ENCODE results near the gene GSC. TPM values are rescaled to one million over a fixed set of nuclear protein-coding genes. Genes with fewer than 3 reads are reported as not detected.
"Not testable (repeated sequence)": the region's sequence is repeated elsewhere in the genome, so short reads cannot be mapped to it uniquely, and the experiment has no call there.

The GSC gene
- total and polyA plus RNA-seq, 10 of the 15 experiments (the other 5 are each of a cell fraction or from before 2014, with no cell fraction given) = not detected

DNA sequence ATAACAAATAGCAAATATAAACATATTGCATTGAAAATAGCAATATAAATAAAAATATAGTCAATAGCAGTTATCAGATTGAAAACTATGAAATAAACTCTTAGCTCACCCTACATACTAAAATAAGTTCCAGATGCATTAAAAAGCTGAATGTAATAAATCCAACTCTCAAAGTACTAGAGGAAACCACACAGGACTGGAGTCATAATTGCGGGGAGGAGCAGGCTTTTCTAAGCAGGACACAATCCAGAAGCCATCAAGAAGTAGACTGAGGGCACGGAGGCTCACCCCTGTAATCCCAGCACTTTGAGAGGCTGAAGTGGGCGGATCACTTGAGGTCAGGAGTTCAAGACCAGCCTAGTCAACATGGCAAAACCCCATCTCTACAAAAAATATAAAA, 22.2 kb downstream of the GSC start:
- no TSS peak for BruUV-seq (replicated peaks)
- Histone ChIP-seq H3K27ac (ENCODE audit: control insufficient read depth, insufficient read depth) (no peak overlapping the region), H3K4me1 (ENCODE audit: control insufficient read depth, insufficient read depth, low read length) (no peaks in the 10 kb centered on the region), H4K20me1 (ENCODE audit: control insufficient read depth, insufficient read depth) (no peaks in the 10 kb centered on the region), H2AFZ (ENCODE audit: control insufficient read depth, low read depth, low read length) (no peak overlapping the region), H3K4me2 (ENCODE audit: control insufficient read depth, insufficient read depth) (no peak overlapping the region), H3K9me3 (replicated peaks; ENCODE audit: control insufficient read depth, insufficient read depth, low read length) (no peaks in the 10 kb centered on the region), H3K27me3 (replicated peaks in 1 of 2; ENCODE audit: control insufficient read depth in 2 of 2, insufficient read depth in 2 of 2, low read length in 1 of 2) (no peaks in the 10 kb centered on the region), H3K9ac (ENCODE audit: control insufficient read depth, insufficient read depth, low read length) (no peak overlapping the region), H3K4me3 (no peak overlapping the region), H3K36me3 (ENCODE audit: control insufficient read depth in 2 of 2, insufficient read depth in 2 of 2, low read length in 1 of 2) (no peaks in the 10 kb centered on the region), H3K79me2 (ENCODE audit: control insufficient read depth, insufficient read depth, low read length) (no peaks in the 10 kb centered on the region)
- in situ Hi-C loops (cut with MboI) = no loop called here
- intact Hi-C loops (cut with micrococcal nuclease; ENCODE audit: unreplicated experiment) = no loop called here
- ChIA-PET POLR2A (no interaction called here), RAD21 (ENCODE audit: unreplicated experiment) (no interaction called here), SMC1A (ENCODE audit: uncharacterized antibody, unreplicated experiment) (interaction anchor here (1.7 kb wide), 1 partner anchor 58 kb away, joined by 5 read pairs; no protein-coding TSS in a partner anchor), CTCF (interaction anchor here (0.9 to 2.1 kb wide), 4 partner anchors 7 to 138 kb away, joined by 3 to 6 read pairs (median 4); no protein-coding TSS in a partner anchor)
- TF ChIP-seq STAT1 (conservative IDR thresholded peaks at IDR 0.05) = no peak
- no peak for TF ChIP-seq NR2F1 (conservative IDR thresholded peaks at IDR 0.05)
- TF ChIP-seq ZBTB33 (IDR thresholded peaks at IDR 0.05) = no peak
- TF ChIP-seq STAT3 (IDR thresholded peaks at IDR 0.05; ENCODE audit: low read depth, low read length) = no peak
- ATAC-seq (no peak), FAIRE-seq (no peak), DNase-seq (ENCODE audit: low read depth, low spot score) (no peak)
- WGBS (ENCODE audit: insufficient coverage, insufficient replicate concordance, low lambda C conversion rate, missing lambda C conversion rate) = 16% methylated on average over 3 of the region's 3 CpGs

DNA sequence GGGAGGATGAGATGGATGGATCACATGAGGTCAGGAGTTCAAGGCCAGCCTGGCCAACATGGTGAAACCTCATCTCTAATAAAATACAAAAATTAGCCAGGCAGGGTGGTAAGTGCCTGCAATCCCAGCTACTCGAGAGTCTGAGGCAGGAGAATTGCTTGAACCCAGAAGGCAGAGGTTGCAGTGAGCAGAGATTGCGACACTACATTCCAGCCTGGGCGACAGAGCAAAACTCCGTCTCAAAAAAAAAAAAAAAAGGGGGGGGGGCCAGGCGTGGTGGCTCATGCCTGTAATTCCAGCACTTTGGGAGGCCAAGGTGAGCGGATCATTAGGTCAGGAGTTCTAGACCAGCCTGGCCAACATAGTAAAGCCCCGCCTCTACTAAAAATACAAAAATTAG, 22.8 kb downstream of the GSC start:
- POLR2A ChIA-PET; RAD21 ChIA-PET (ENCODE audit: unreplicated experiment); FAIRE-seq: not testable (repeated sequence)

More for the DNA sequence above, 22.8 kb downstream of the GSC start:
- WGBS (ENCODE audit: insufficient coverage, insufficient replicate concordance, low lambda C conversion rate, missing lambda C conversion rate) = 18% methylated on average over 4 of the region's 7 CpGs
- H3K79me2 ChIP-seq (ENCODE audit: control insufficient read depth, insufficient read depth, low read length); CTCF ChIA-PET; H3K36me3 ChIP-seq (ENCODE audit: control insufficient read depth in 2 of 2, insufficient read depth in 2 of 2, low read length in 1 of 2); H3K27ac ChIP-seq (ENCODE audit: control insufficient read depth, insufficient read depth); SMC1A ChIA-PET (ENCODE audit: uncharacterized antibody, unreplicated experiment); H3K27me3 ChIP-seq (replicated peaks in 1 of 2; ENCODE audit: control insufficient read depth in 2 of 2, insufficient read depth in 2 of 2, low read length in 1 of 2); H4K20me1 ChIP-seq (ENCODE audit: control insufficient read depth, insufficient read depth); ATAC-seq; DNase-seq (ENCODE audit: low read depth, low spot score); H3K9ac ChIP-seq (ENCODE audit: control insufficient read depth, insufficient read depth, low read length); H3K4me1 ChIP-seq (ENCODE audit: control insufficient read depth, insufficient read depth, low read length); H2AFZ ChIP-seq (ENCODE audit: control insufficient read depth, low read depth, low read length); H3K4me3 ChIP-seq; in situ Hi-C loops (cut with MboI); H3K4me2 ChIP-seq (ENCODE audit: control insufficient read depth, insufficient read depth); BruUV-seq (replicated peaks); intact Hi-C loops (cut with micrococcal nuclease; ENCODE audit: unreplicated experiment); H3K9me3 ChIP-seq (replicated peaks; ENCODE audit: control insufficient read depth, insufficient read depth, low read length): not testable (repeated sequence)
